T-cell (primary cell): Measurements from ENCODE around the gene DDX20. TPM values are rescaled to one million over a fixed set of nuclear protein-coding genes. Genes with fewer than 3 reads are reported as not detected.
"Not testable (repeated sequence)": the region's sequence is repeated elsewhere in the genome, so short reads cannot be mapped to it uniquely, and the experiment has no call there.

ENCODE experiments used
- ATAC-seq, 4 experiments: fragments of 200-7000 bp in 3 of 4; fragments of 150-1000 bp in 1 of 4; cut with Tn5 transposase; replicated peaks in 1 of 4; 1 replicate in 3 of 4; 2 replicates in 1 of 4; pipeline ENCODE4 v1.10.0; 2021; ENCODE audit warnings: moderate library complexity in 3 of 4, mild to moderate bottlenecking in 2 of 4, moderate number of reproducible peaks in 1 of 4
- CTCF ChIA-PET, 2 donors: fragments of 300-600 bp; sonication (Branson Sonifier 250); formaldehyde crosslinking; loops; one replicate each; lab custom pipeline; 2022; ENCODE audit warnings: antibody characterized with exemption in 2 of 2; lab: Charles Lee
- POLR2A ChIA-PET, 2 donors: fragments of 300-600 bp; sonication (Branson Sonifier 250); formaldehyde crosslinking; loops; one replicate each; lab custom pipeline; 2022; ENCODE audit warnings: antibody characterized with exemption in 2 of 2; lab: Charles Lee
- DNase-seq, 35 experiments: peaks; one replicate each; pipeline versions ENCODE4 v3.0.0 to v3.0.0-alpha.2; 2013 to 2023
- H3K27ac ChIP-seq: one replicate; pipeline ENCODE4 v1.5.1; 2013; ENCODE audit warnings: low read length
- H3K27me3 ChIP-seq, 2 experiments: replicated peaks in 1 of 2; 1 replicate in 1 of 2; 2 replicates in 1 of 2; pipeline versions ENCODE4 v1.6.1 to v1.7.0; 2013; ENCODE audit warnings: low read length in 1 of 2, mixed read lengths in 1 of 2; ENCODE audit not compliant: control insufficient read depth in 2 of 2, insufficient read depth in 2 of 2; ENCODE audit errors: extremely low read depth in 1 of 2
- H3K36me3 ChIP-seq, 2 donors: 1 replicate in 1 of 2; 2 replicates in 1 of 2; pipeline versions ENCODE4 v1.6.1 to v1.7.0; 2013; ENCODE audit warnings: low read length in 1 of 2; ENCODE audit not compliant: control insufficient read depth in 2 of 2, insufficient read depth in 1 of 2; ENCODE audit errors: extremely low read depth in 1 of 2
- H3K4me1 ChIP-seq, 2 experiments: 1 replicate in 1 of 2; 2 replicates in 1 of 2; pipeline versions ENCODE4 v1.6.1 to v1.7.0; 2013; ENCODE audit warnings: low read length in 2 of 2, mixed read lengths in 1 of 2; ENCODE audit not compliant: insufficient read depth in 2 of 2, control insufficient read depth in 1 of 2; ENCODE audit errors: extremely low read depth in 1 of 2
- H3K4me3 ChIP-seq, 2 donors: 1 replicate in 1 of 2; 2 replicates in 1 of 2; pipeline versions ENCODE4 v1.5.1 to v1.7.0; 2013; ENCODE audit warnings: mild to moderate bottlenecking in 2 of 2, low read length in 1 of 2, moderate library complexity in 1 of 2; ENCODE audit not compliant: control insufficient read depth in 1 of 2; ENCODE audit errors: extremely low read depth in 1 of 2
- H3K9me3 ChIP-seq: 2 replicates; pipeline ENCODE4 v1.7.0; 2013
- H3K27ac Mint-ChIP-seq, 2 donors: one replicate each; pipeline ENCODE4 v1.8.0; 2020 to 2021; ENCODE audit warnings: mild to moderate bottlenecking in 2 of 2, mixed read lengths in 2 of 2
- H3K27me3 Mint-ChIP-seq, 2 donors: one replicate each; pipeline ENCODE4 v1.8.0; 2021 to 2022; ENCODE audit warnings: mixed read lengths in 2 of 2
- H3K36me3 Mint-ChIP-seq: one replicate; pipeline ENCODE4 v1.8.0; 2021; ENCODE audit warnings: mixed read lengths
- H3K4me1 Mint-ChIP-seq, 3 donors: one replicate each; pipeline ENCODE4 v1.8.0; 2020 to 2022; ENCODE audit warnings: mixed read lengths in 3 of 3, mild to moderate bottlenecking in 1 of 3
- H3K4me3 Mint-ChIP-seq, 3 donors: one replicate each; pipeline ENCODE4 v1.8.0; 2020 to 2022; ENCODE audit warnings: mild to moderate bottlenecking in 3 of 3, mixed read lengths in 3 of 3, moderate library complexity in 3 of 3
- H3K9me3 Mint-ChIP-seq, 3 donors: one replicate each; pipeline ENCODE4 v1.8.0; 2020 to 2022; ENCODE audit warnings: mixed read lengths in 3 of 3
- WGBS: methylation state at CpG from one replicate; pipeline ENCODE4 v1.1.5; 2013; ENCODE audit warnings: missing lambda C conversion rate; ENCODE audit not compliant: insufficient coverage; 5-methylcytosine and 5-hydroxymethylcytosine counted together
- total RNA-seq, 35 experiments: library from RNA in 6 of 35; stranded (reverse) in 6 of 35; fragments of 120-200 nt in 1 of 35; gene quantifications; one replicate each; pipeline versions ENCODE4 v1.2.1 to v1.2.4 and lab custom pipeline; 2013 to 2026

Gene DDX20
- total RNA-seq, 5 donors from 2014 or later (not counting 1 experiment from before 2014, with no cell fraction given) = 16.7 to 19.8 (median 17.5) TPM

- peak in 26 of 35 experiments; percentile 7 to 60 (median 26) for DNase-seq
- WGBS = 2% methylated on average over 60 of the region's 61 CpGs
- CTCF ChIA-PET = interaction anchor here in 1 of 2 donors (1.0 to 1.8 kb wide), 4 partner anchors 16 to 231 kb away, joined by 4 to 5 read pairs (median 4); no protein-coding TSS in a partner anchor
Observed at GRCh38 chr1:111738436-111739193, 17.1 kb upstream of the DDX20 start.

GRCh38 chr1:111739194-111739924 lies 16.3 kb upstream of the DDX20 start, which contains the start of gene INKA2:
Gene INKA2 (minus strand): TSS chr1:111739395. CDS start chr1:111739242, 153 bp downstream.
- ChIA-PET POLR2A (interaction anchor here (0.5 to 1.2 kb wide), 5 partner anchors 15 to 763 kb away, joined by 3 to 6 read pairs (median 4); partner anchors contain the start of gene DDX20 (in 2 of the 2)), CTCF (interaction anchor here (0.6 to 1.8 kb wide), 8 partner anchors 8 to 231 kb away, joined by 3 to 5 read pairs (median 4); no protein-coding TSS in a partner anchor)
- H3K9me3 ChIP-seq = no peaks in the 10 kb centered on the region
- Mint-ChIP-seq H3K27ac (peak within 1 kb of the TSS; percentile 37 to 55), H3K4me1 (peaks cover 18 to 32% (median 20%) of the 10 kb centered on the region in 3 donors), H3K4me3 (peak within 1 kb of the TSS; percentile 84 to 93 (median 88)), H3K27me3 (peaks cover 15 to 23% of the 10 kb centered on the region in 2 donors), H3K9me3 (no peaks in the 10 kb centered on the region), H3K36me3 (no peaks in the 10 kb centered on the region)
- H3K36me3 ChIP-seq = no peaks in the 10 kb centered on the region
- peak within 1 kb of the TSS; percentile 58 to 74 for H3K4me3 ChIP-seq
- WGBS = 0% methylated on average over 54 of the region's 59 CpGs
- DNase-seq (peak in 30 of 35 experiments; percentile 12 to 65 (median 38)), ATAC-seq (peak; percentile 71 to 80 (median 76))
- no peak within 1 kb of the TSS for H3K27ac ChIP-seq
- peaks cover 2 to 64% of the 10 kb centered on the region in 2 experiments for H3K27me3 ChIP-seq
- peaks cover 0 to 30% of the 10 kb centered on the region in 2 experiments for H3K4me1 ChIP-seq

More at GRCh38 chr1:111738436-111739193, 17.1 kb upstream of the DDX20 start:
- H3K4me3 ChIP-seq = peak overlapping the region; percentile 58 to 74
- Mint-ChIP-seq H3K27me3 (peaks cover 15 to 23% of the 10 kb centered on the region in 2 donors), H3K9me3 (no peaks in the 10 kb centered on the region), H3K36me3 (no peaks in the 10 kb centered on the region), H3K4me1 (peaks cover 18 to 32% (median 20%) of the 10 kb centered on the region in 3 donors), H3K27ac (peak overlapping the region; percentile 37 to 55), H3K4me3 (peak overlapping the region; percentile 84 to 93 (median 88))
- POLR2A ChIA-PET = interaction anchor here (0.9 to 1.2 kb wide), 3 partner anchors 13 to 17 kb away, joined by 3 to 6 read pairs (median 4); partner anchors contain the start of gene DDX20 (in 1 of the 2)
- H3K9me3 ChIP-seq = no peaks in the 10 kb centered on the region
- peaks cover 2 to 62% of the 10 kb centered on the region in 2 experiments for H3K27me3 ChIP-seq
- H3K4me1 ChIP-seq = peaks cover 0 to 34% of the 10 kb centered on the region in 2 experiments
- no peak overlapping the region for H3K27ac ChIP-seq
- ATAC-seq = peak; percentile 58 to 62 (median 58)
- H3K36me3 ChIP-seq = no peaks in the 10 kb centered on the region

GRCh38 chr1:111739925-111740765 lies 15.6 kb upstream of the DDX20 start:
- Histone ChIP-seq H3K36me3 (no peaks in the 10 kb centered on the region), H3K9me3 (no peaks in the 10 kb centered on the region), H3K4me3 (peak overlapping the region; percentile 58 to 74), H3K27ac (no peak overlapping the region), H3K4me1 (peaks cover 0 to 30% of the 10 kb centered on the region in 2 experiments), H3K27me3 (peaks cover 2 to 64% of the 10 kb centered on the region in 2 experiments)
- ChIA-PET CTCF (interaction anchor here (0.6 to 1.0 kb wide), 4 partner anchors 15 to 710 kb away, joined by 3 to 7 read pairs (median 4); no protein-coding TSS in a partner anchor), POLR2A (no interaction called here)
- H3K27ac Mint-ChIP-seq = no peak overlapping the region
- DNase-seq (peak in 8 of 35 experiments; percentile 4 to 33 (median 21)), ATAC-seq (peak; percentile 21 to 26 (median 24))
- peaks cover 15 to 23% of the 10 kb centered on the region in 2 donors for H3K27me3 Mint-ChIP-seq
- H3K4me3 Mint-ChIP-seq = peak overlapping the region; percentile 84 to 93 (median 88)
- no peaks in the 10 kb centered on the region for H3K36me3 Mint-ChIP-seq
- peaks cover 18 to 32% (median 20%) of the 10 kb centered on the region in 3 donors for H3K4me1 Mint-ChIP-seq
- 4% methylated on average over 56 of the region's 63 CpGs for WGBS
- no peaks in the 10 kb centered on the region for H3K9me3 Mint-ChIP-seq

GRCh38 chr1:111742292-111742691 lies 13.4 kb upstream of the DDX20 start:
- Histone ChIP-seq H3K4me1 (peaks cover 0 to 30% of the 10 kb centered on the region in 2 experiments), H3K27me3 (peaks cover 2 to 48% of the 10 kb centered on the region in 2 experiments)
- H3K4me1 Mint-ChIP-seq = peaks cover 18 to 32% (median 20%) of the 10 kb centered on the region in 3 donors
- CTCF ChIA-PET, H3K9me3 Mint-ChIP-seq, H3K9me3 ChIP-seq, DNase-seq, H3K27ac ChIP-seq, H3K4me3 ChIP-seq, H3K36me3 Mint-ChIP-seq, H3K4me3 Mint-ChIP-seq, H3K27ac Mint-ChIP-seq, ATAC-seq, H3K36me3 ChIP-seq, POLR2A ChIA-PET: not testable (repeated sequence)
- H3K27me3 Mint-ChIP-seq = peaks cover 13 to 22% of the 10 kb centered on the region in 2 donors
- 100% methylated on average over 1 of the region's 14 CpGs for WGBS

GRCh38 chr1:111742938-111743549 lies 12.7 kb upstream of the DDX20 start:
- Histone ChIP-seq H3K27me3 (peaks cover 2 to 40% of the 10 kb centered on the region in 2 experiments), H3K4me3 (no peak overlapping the region), H3K27ac (no peak overlapping the region), H3K9me3 (no peaks in the 10 kb centered on the region), H3K36me3 (no peaks in the 10 kb centered on the region), H3K4me1 (peaks cover 0 to 26% of the 10 kb centered on the region in 2 experiments)
- peaks cover 8 to 14% of the 10 kb centered on the region in 2 donors for H3K27me3 Mint-ChIP-seq
- no peak overlapping the region for H3K4me3 Mint-ChIP-seq
- DNase-seq (peak in 1 of 35 experiments; percentile 2), ATAC-seq (no peak)
- 96% methylated on average over 2 of the region's 5 CpGs for WGBS
- peaks cover 11 to 25% (median 13%) of the 10 kb centered on the region in 3 donors for H3K4me1 Mint-ChIP-seq
- no peaks in the 10 kb centered on the region for H3K36me3 Mint-ChIP-seq
- H3K27ac Mint-ChIP-seq = no peak overlapping the region
- H3K9me3 Mint-ChIP-seq = no peaks in the 10 kb centered on the region
- ChIA-PET POLR2A (no interaction called here), CTCF (interaction anchor here in 1 of 2 donors (1.0 kb wide), 1 partner anchor 325 kb away, joined by 4 read pairs; no protein-coding TSS in a partner anchor)
